GM13976 (cell line): ENCODE measurements around the gene DDR1.
"Not testable (repeated sequence)": the region's sequence is repeated elsewhere in the genome, so short reads cannot be mapped to it uniquely, and the experiment has no call there.

Source experiments
- DNase-seq: peaks from one replicate; pipeline ENCODE4 v3.0.0; 2012; ENCODE audit warnings: low spot score
- CTCF ChIP-seq: IDR thresholded peaks from 2 replicates; pipeline ENCODE4 v1.5.1; 2012; ENCODE audit warnings: borderline replicate concordance, mild to moderate bottlenecking; ENCODE audit not compliant: insufficient read depth; ENCODE audit errors: extremely low read depth, missing control alignments, control extremely low read depth
- in situ Hi-C: fragments of 300-500 bp; cut with MboI; formaldehyde crosslinking; loops from one replicate; pipeline ENCODE4 v1.12.0; 2022; ENCODE audit warnings: low sequenced_read_pairs, mixed read lengths, inconsistent platforms; ENCODE audit not compliant: unreplicated experiment

Gene DDR1

GRCh38 chr6:30862156-30862875 is 22.0 kb upstream of the DDR1 start:
- peak; percentile 3 for DNase-seq
- no peak for TF ChIP-seq CTCF
- in situ Hi-C loops, result no loop called here

GRCh38 chr6:30864325-30864724 is 20.0 kb upstream of the DDR1 start:
- no peak for TF ChIP-seq CTCF
- in situ Hi-C loops, result no loop called here
- DNase-seq, result peak; percentile 3

- DNase-seq, in situ Hi-C loops: not testable (repeated sequence)
Measured at GRCh38 chr6:30869241-30869749, 15.0 kb upstream of the DDR1 start.

GRCh38 chr6:30870546-30870945 is 13.8 kb upstream of the DDR1 start:
- no peak for DNase-seq
- TF ChIP-seq CTCF, result no peak
- in situ Hi-C loops, result no loop called here

- no peak for DNase-seq
- in situ Hi-C loops, result no loop called here
- no peak for TF ChIP-seq CTCF
Measured at GRCh38 chr6:30871592-30872183, 12.6 kb upstream of the DDR1 start.

GRCh38 chr6:30873137-30873640 is 11.1 kb upstream of the DDR1 start:
- DNase-seq, result no peak
- in situ Hi-C loops, result no loop called here
- no peak for TF ChIP-seq CTCF

- in situ Hi-C loops, DNase-seq: not testable (repeated sequence)
Measured at GRCh38 chr6:30873795-30874194, 10.5 kb upstream of the DDR1 start.
